Measurements from ENCODE around the gene TEX26. TPM values are rescaled to one million over a fixed set of nuclear protein-coding genes. Genes with fewer than 3 reads are reported as not detected.

Gene TEX26
- total RNA-seq, 2 experiments from 2014 or later: not detected

- ChIA-PET POLR2A (no interaction called here), CTCF (ENCODE audit: unreplicated experiment) (no interaction called here)
- Histone ChIP-seq H4K20me1 (ENCODE audit: insufficient read depth, low read length) (no peaks in the 10 kb centered on the region), H3K27ac (ENCODE audit: low read depth, low read length, poor library complexity, severe bottlenecking) (no peak overlapping the region), H3K36me3 (ENCODE audit: insufficient read depth, low read length) (no peaks in the 10 kb centered on the region), H3K4me3 (ENCODE audit: low read depth, low read length, poor library complexity, severe bottlenecking) (no peak overlapping the region), H3K9me2 (ENCODE audit: insufficient read depth, low read length) (no peaks in the 10 kb centered on the region), H2AFZ (ENCODE audit: low read length) (no peak overlapping the region), H3K9me3 (ENCODE audit: low read length) (no peaks in the 10 kb centered on the region), H3K4me2 (ENCODE audit: low read length) (no peak overlapping the region), H3K4me1 (ENCODE audit: insufficient read depth, low read length, poor library complexity, severe bottlenecking) (no peaks in the 10 kb centered on the region), H3K79me2 (ENCODE audit: insufficient read depth, low read depth, low read length) (no peaks in the 10 kb centered on the region)
- TF ChIP-seq CTCF (conservative IDR thresholded peaks at IDR 0.05; ENCODE audit: low read length) (no peak), EZH2phosphoT487 (IDR thresholded peaks at IDR 0.05; ENCODE audit: borderline replicate concordance, low read depth, low read length) (no peak)
- no peak for DNase-seq (ENCODE audit: low spot score)
- BruUV-seq (replicated peaks): no TSS peak
- intact Hi-C loops (cut with micrococcal nuclease; ENCODE audit: unreplicated experiment): no loop called here
Observed at GRCh38 chr13:30995331-30995730, 62.9 kb downstream of the TEX26 start.

- ChIA-PET CTCF (ENCODE audit: unreplicated experiment) (no interaction called here), POLR2A (no interaction called here)
- no peaks in the 10 kb centered on the region for H3K4me1 ChIP-seq (ENCODE audit: insufficient read depth, low read length, poor library complexity, severe bottlenecking)
- no peak overlapping the region for H3K4me2 ChIP-seq (ENCODE audit: low read length)
- H3K9me2 ChIP-seq (ENCODE audit: insufficient read depth, low read length): no peaks in the 10 kb centered on the region
- no peak overlapping the region for H3K4me3 ChIP-seq (ENCODE audit: low read depth, low read length, poor library complexity, severe bottlenecking)
- no peak for TF ChIP-seq EZH2phosphoT487 (IDR thresholded peaks at IDR 0.05; ENCODE audit: borderline replicate concordance, low read depth, low read length)
- no peak for TF ChIP-seq CTCF (conservative IDR thresholded peaks at IDR 0.05; ENCODE audit: low read length)
- H3K9me3 ChIP-seq (ENCODE audit: low read length): no peaks in the 10 kb centered on the region
- DNase-seq (ENCODE audit: low spot score): no peak
- H4K20me1 ChIP-seq (ENCODE audit: insufficient read depth, low read length): no peaks in the 10 kb centered on the region
- intact Hi-C loops (cut with micrococcal nuclease; ENCODE audit: unreplicated experiment): no loop called here
- no peak overlapping the region for H2AFZ ChIP-seq (ENCODE audit: low read length)
- no peaks in the 10 kb centered on the region for H3K36me3 ChIP-seq (ENCODE audit: insufficient read depth, low read length)
- no TSS peak for BruUV-seq (replicated peaks)
- no peak overlapping the region for H3K27ac ChIP-seq (ENCODE audit: low read depth, low read length, poor library complexity, severe bottlenecking)
- no peaks in the 10 kb centered on the region for H3K79me2 ChIP-seq (ENCODE audit: insufficient read depth, low read depth, low read length)
Observed at GRCh38 chr13:30997697-30998096, 65.2 kb downstream of the TEX26 start.

- Histone ChIP-seq H3K4me1 (ENCODE audit: insufficient read depth, low read length, poor library complexity, severe bottlenecking) (no peaks in the 10 kb centered on the region), H3K9me3 (ENCODE audit: low read length) (no peaks in the 10 kb centered on the region), H2AFZ (ENCODE audit: low read length) (no peak overlapping the region), H3K4me3 (ENCODE audit: low read depth, low read length, poor library complexity, severe bottlenecking) (no peak overlapping the region), H3K27ac (ENCODE audit: low read depth, low read length, poor library complexity, severe bottlenecking) (no peak overlapping the region), H3K4me2 (ENCODE audit: low read length) (no peak overlapping the region), H3K36me3 (ENCODE audit: insufficient read depth, low read length) (no peaks in the 10 kb centered on the region), H4K20me1 (ENCODE audit: insufficient read depth, low read length) (no peaks in the 10 kb centered on the region), H3K79me2 (ENCODE audit: insufficient read depth, low read depth, low read length) (no peaks in the 10 kb centered on the region), H3K9me2 (ENCODE audit: insufficient read depth, low read length) (no peaks in the 10 kb centered on the region)
- BruUV-seq (replicated peaks): no TSS peak
- TF ChIP-seq CTCF (conservative IDR thresholded peaks at IDR 0.05; ENCODE audit: low read length) (no peak), EZH2phosphoT487 (IDR thresholded peaks at IDR 0.05; ENCODE audit: borderline replicate concordance, low read depth, low read length) (no peak)
- no peak for DNase-seq (ENCODE audit: low spot score)
- CTCF ChIA-PET (ENCODE audit: unreplicated experiment): no interaction called here
- POLR2A ChIA-PET: no interaction called here
- intact Hi-C loops (cut with micrococcal nuclease; ENCODE audit: unreplicated experiment): no loop called here
Observed at GRCh38 chr13:30998136-30999088, 66.0 kb downstream of the TEX26 start.

Measured in OCI-LY7 (cell line).